K562 (cell line): Measurements from ENCODE around the gene TMEM178A. TPM values are rescaled to one million over a fixed set of nuclear protein-coding genes. Genes with fewer than 3 reads are reported as not detected.
A peak's percentile ranks its signal among the peaks of the same experiment; 100 is the strongest.

Experiments used
- polyA plus RNA-seq, 8 experiments: library from polyadenylated mRNA; depleted of rRNA in 4 of 8; stranded (reverse) in 5 of 8; unstranded in 3 of 8; fragments of >200 nt; fragmentation: Nextera tagmentation in 2 of 8; fragmentation: Illumina TruSeq in 1 of 8; extraction: Ambion mirVana in 2 of 8; extraction: Trizol in 1 of 8; gene quantifications; 2 replicates each; pipeline versions ENCODE4 v1.2.1 to v1.2.3, GENCODE V29; 2011 to 2014; ENCODE audit warnings: inconsistent platforms in 1 of 8, missing spikeins in 1 of 8
- total RNA-seq, 7 experiments: library from RNA; depleted of rRNA in 6 of 7; stranded (reverse); fragments of >200 nt in 6 of 7; fragmentation: Illumina TruSeq in 2 of 7; extraction: Trizol in 2 of 7; gene quantifications; 2 replicates each; pipeline versions ENCODE4 v1.2.1 to v1.2.3, GENCODE V29; 2011 to 2021; ENCODE audit warnings: low replicate concordance in 1 of 7
- TF ChIP-seq, protein P1 (sequence below), 2 experiments: fragments of 450-650 bp; formaldehyde crosslinking in 1 of 2; IDR thresholded peaks; 2 replicates each; pipeline versions ENCODE4 v1.4.0 to v1.6.1; 2014 to 2020; ENCODE audit warnings: mild to moderate bottlenecking in 2 of 2, borderline replicate concordance in 1 of 2, low read depth in 1 of 2

TMEM178A gene
- total and polyA plus RNA-seq, 9 of the 15 experiments (the other 6 are each of a cell fraction or from before 2014, with no cell fraction given): 0.04 to 0.17 TPM; not detected in 7

DNA sequence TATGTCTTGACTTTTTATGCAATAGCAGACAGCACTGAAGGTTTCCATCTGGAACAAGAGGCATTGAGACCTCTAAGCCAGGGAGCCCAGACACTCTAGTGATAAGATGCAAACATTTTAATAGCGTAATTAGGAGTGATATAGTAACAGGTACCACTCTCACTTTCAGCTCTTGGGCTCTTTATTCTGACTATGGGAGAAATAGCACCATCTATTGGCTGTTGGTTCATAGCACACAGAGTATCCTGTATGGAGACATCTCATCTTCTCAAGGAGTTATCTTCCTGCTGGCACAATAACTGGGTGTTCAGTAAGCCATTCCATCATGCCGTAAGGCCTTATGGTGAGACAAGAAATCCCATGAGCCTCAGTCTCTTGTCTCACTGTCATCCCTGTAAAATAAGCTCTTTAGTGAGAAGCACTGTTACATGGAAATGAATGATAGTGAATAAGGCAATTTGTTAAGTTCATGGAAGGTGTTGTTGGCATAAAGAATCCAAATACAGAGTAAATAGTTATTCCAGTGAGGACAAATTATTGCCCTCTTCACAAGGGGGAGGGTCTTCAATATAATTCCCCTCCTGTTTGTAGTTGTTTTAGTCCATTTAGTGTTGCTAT, 65.1 kb downstream of the TMEM178A start (continued):
- TF ChIP-seq, protein P1, sequence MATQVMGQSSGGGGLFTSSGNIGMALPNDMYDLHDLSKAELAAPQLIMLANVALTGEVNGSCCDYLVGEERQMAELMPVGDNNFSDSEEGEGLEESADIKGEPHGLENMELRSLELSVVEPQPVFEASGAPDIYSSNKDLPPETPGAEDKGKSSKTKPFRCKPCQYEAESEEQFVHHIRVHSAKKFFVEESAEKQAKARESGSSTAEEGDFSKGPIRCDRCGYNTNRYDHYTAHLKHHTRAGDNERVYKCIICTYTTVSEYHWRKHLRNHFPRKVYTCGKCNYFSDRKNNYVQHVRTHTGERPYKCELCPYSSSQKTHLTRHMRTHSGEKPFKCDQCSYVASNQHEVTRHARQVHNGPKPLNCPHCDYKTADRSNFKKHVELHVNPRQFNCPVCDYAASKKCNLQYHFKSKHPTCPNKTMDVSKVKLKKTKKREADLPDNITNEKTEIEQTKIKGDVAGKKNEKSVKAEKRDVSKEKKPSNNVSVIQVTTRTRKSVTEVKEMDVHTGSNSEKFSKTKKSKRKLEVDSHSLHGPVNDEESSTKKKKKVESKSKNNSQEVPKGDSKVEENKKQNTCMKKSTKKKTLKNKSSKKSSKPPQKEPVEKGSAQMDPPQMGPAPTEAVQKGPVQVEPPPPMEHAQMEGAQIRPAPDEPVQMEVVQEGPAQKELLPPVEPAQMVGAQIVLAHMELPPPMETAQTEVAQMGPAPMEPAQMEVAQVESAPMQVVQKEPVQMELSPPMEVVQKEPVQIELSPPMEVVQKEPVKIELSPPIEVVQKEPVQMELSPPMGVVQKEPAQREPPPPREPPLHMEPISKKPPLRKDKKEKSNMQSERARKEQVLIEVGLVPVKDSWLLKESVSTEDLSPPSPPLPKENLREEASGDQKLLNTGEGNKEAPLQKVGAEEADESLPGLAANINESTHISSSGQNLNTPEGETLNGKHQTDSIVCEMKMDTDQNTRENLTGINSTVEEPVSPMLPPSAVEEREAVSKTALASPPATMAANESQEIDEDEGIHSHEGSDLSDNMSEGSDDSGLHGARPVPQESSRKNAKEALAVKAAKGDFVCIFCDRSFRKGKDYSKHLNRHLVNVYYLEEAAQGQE (IDR thresholded peaks at IDR 0.05; ENCODE audit: borderline replicate concordance): peak; percentile 45; the same call in 1 of the 2 replicates
- TF ChIP-seq, protein P1 (CRISPR knock-in tag; IDR thresholded peaks at IDR 0.05; ENCODE audit: low read depth): no peak
